Immature natural killer cell (primary cell): ENCODE results near the gene MICU1. TPM values are rescaled to one million over a fixed set of nuclear protein-coding genes. Genes with fewer than 3 reads are reported as not detected.
"Not testable (repeated sequence)": the region's sequence is repeated elsewhere in the genome, so short reads cannot be mapped to it uniquely, and the experiment has no call there.

ENCODE experiments used
- DNase-seq, 3 donors: peaks; one replicate each; pipeline ENCODE4 v3.0.0; 2022; ENCODE audit warnings: mixed read lengths in 1 of 3
- H3K27ac Mint-ChIP-seq, 6 donors: one replicate each; pipeline ENCODE4 v1.8.0; 2020; ENCODE audit warnings: mixed read lengths in 6 of 6, mild to moderate bottlenecking in 5 of 6, inconsistent platforms in 4 of 6, moderate library complexity in 3 of 6
- H3K27me3 Mint-ChIP-seq, 3 donors: one replicate each; pipeline ENCODE4 v1.8.0; 2020 to 2021; ENCODE audit warnings: low read depth in 3 of 3, mild to moderate bottlenecking in 3 of 3, mixed read lengths in 3 of 3, moderate library complexity in 3 of 3, inconsistent platforms in 1 of 3
- H3K36me3 Mint-ChIP-seq, 3 donors: one replicate each; pipeline ENCODE4 v1.8.0; 2020; ENCODE audit warnings: mixed read lengths in 3 of 3, inconsistent platforms in 2 of 3, mild to moderate bottlenecking in 2 of 3
- H3K4me1 Mint-ChIP-seq, 2 donors: one replicate each; pipeline ENCODE4 v1.8.0; 2020; ENCODE audit warnings: inconsistent platforms in 2 of 2, mild to moderate bottlenecking in 2 of 2, mixed read lengths in 2 of 2, moderate library complexity in 1 of 2
- H3K4me3 Mint-ChIP-seq, 5 donors: one replicate each; pipeline ENCODE4 v1.8.0; 2020; ENCODE audit warnings: mild to moderate bottlenecking in 5 of 5, mixed read lengths in 5 of 5, inconsistent platforms in 3 of 5, moderate library complexity in 3 of 5
- H3K9me3 Mint-ChIP-seq, 6 donors: one replicate each; pipeline ENCODE4 v1.8.0; 2020; ENCODE audit warnings: mild to moderate bottlenecking in 6 of 6, mixed read lengths in 6 of 6, inconsistent platforms in 4 of 6, moderate library complexity in 3 of 6
- polyA plus RNA-seq, 3 donors: library from polyadenylated mRNA; unstranded; fragments of 300-500 nt; fragmentation: Illumina TruSeq; gene quantifications; one replicate each; pipeline ENCODE4 v1.2.3, GENCODE V29; 2021

MICU1 gene
- polyA plus RNA-seq, 3 donors from 2014 or later, result 19.8 to 45.1 (median 21.2) TPM

- Mint-ChIP-seq H3K36me3 (peaks cover 0 to 5% (median 5%) of the 10 kb centered on the region in 3 donors), H3K4me1 (peaks cover 32 to 39% of the 10 kb centered on the region in 2 donors), H3K27ac (peak overlapping the region in 2 of 6 donors; percentile 26 to 58), H3K9me3 (peaks cover 0 to 1% (median 0%) of the 10 kb centered on the region in 6 donors), H3K4me3 (no peak overlapping the region), H3K27me3 (peaks cover 5 to 18% (median 9%) of the 10 kb centered on the region in 3 donors)
- no peak for DNase-seq
Observed at GRCh38 chr10:72356987-72357386, 268.9 kb downstream of the MICU1 start.

GRCh38 chr10:72356115-72356514 is 269.8 kb downstream of the MICU1 start:
- H3K27ac Mint-ChIP-seq, result peak overlapping the region in 5 of 6 donors; percentile 9 to 70 (median 15)
- H3K4me3 Mint-ChIP-seq, result peak overlapping the region; percentile 45 to 97 (median 64)
- H3K4me1 Mint-ChIP-seq, result peaks cover 39 to 48% of the 10 kb centered on the region in 2 donors

GRCh38 chr10:72355214-72355555 is 270.7 kb downstream of the MICU1 start:
- Mint-ChIP-seq H3K9me3 (peaks cover 0 to 1% (median 0%) of the 10 kb centered on the region in 6 donors), H3K4me1 (peaks cover 42 to 56% of the 10 kb centered on the region in 2 donors), H3K27me3 (peaks cover 7 to 16% (median 9%) of the 10 kb centered on the region in 3 donors), H3K4me3 (peak overlapping the region; percentile 94 to 98 (median 95)), H3K36me3 (peaks cover 4 to 11% (median 7%) of the 10 kb centered on the region in 3 donors), H3K27ac (peak overlapping the region; percentile 90 to 97 (median 95))
- no peak for DNase-seq

More at GRCh38 chr10:72356115-72356514, 269.8 kb downstream of the MICU1 start:
- peaks cover 7 to 14% (median 9%) of the 10 kb centered on the region in 3 donors for H3K27me3 Mint-ChIP-seq
- DNase-seq, result no peak
- H3K9me3 Mint-ChIP-seq, result peaks cover 0 to 1% (median 0%) of the 10 kb centered on the region in 6 donors
- peaks cover 0 to 7% (median 5%) of the 10 kb centered on the region in 3 donors for H3K36me3 Mint-ChIP-seq

- H3K9me3 Mint-ChIP-seq, result peaks cover 0 to 1% (median 0%) of the 10 kb centered on the region in 6 donors
- peak within 1 kb of the TSS; percentile 90 to 97 (median 95) for H3K27ac Mint-ChIP-seq
- peak within 1 kb of the TSS; percentile 94 to 98 (median 95) for H3K4me3 Mint-ChIP-seq
- H3K27me3 Mint-ChIP-seq, result peaks cover 7 to 16% (median 11%) of the 10 kb centered on the region in 3 donors
- peaks cover 7 to 11% (median 7%) of the 10 kb centered on the region in 3 donors for H3K36me3 Mint-ChIP-seq
- peaks cover 44 to 59% of the 10 kb centered on the region in 2 donors for H3K4me1 Mint-ChIP-seq
- DNase-seq, result peak; percentile 90 to 92 (median 91)
Observed at GRCh38 chr10:72354356-72355213, 271.3 kb downstream of the MICU1 start, which contains the start of gene DNAJB12. Gene DNAJB12, minus strand, starts transcription at chr10:72354919. Its CDS starts 22 bp downstream, at chr10:72354897.

GRCh38 chr10:72353965-72354355 is 271.9 kb downstream of the MICU1 start:
- Mint-ChIP-seq H3K27ac (peak overlapping the region; percentile 90 to 97 (median 95)), H3K4me1 (peaks cover 45 to 66% of the 10 kb centered on the region in 2 donors), H3K4me3 (peak overlapping the region; percentile 94 to 98 (median 95)), H3K9me3 (peaks cover 0 to 1% (median 0%) of the 10 kb centered on the region in 6 donors), H3K27me3 (peaks cover 7 to 16% (median 12%) of the 10 kb centered on the region in 3 donors), H3K36me3 (peaks cover 7 to 14% (median 14%) of the 10 kb centered on the region in 3 donors)
- no peak for DNase-seq

GRCh38 chr10:72353028-72353964 is 272.6 kb downstream of the MICU1 start:
- H3K27me3 Mint-ChIP-seq, result peaks cover 7 to 16% (median 13%) of the 10 kb centered on the region in 3 donors
- peaks cover 7 to 19% (median 14%) of the 10 kb centered on the region in 3 donors for H3K36me3 Mint-ChIP-seq
- peak overlapping the region; percentile 90 to 97 (median 95) for H3K27ac Mint-ChIP-seq
- peak overlapping the region; percentile 94 to 98 (median 95) for H3K4me3 Mint-ChIP-seq
- peaks cover 47 to 70% of the 10 kb centered on the region in 2 donors for H3K4me1 Mint-ChIP-seq
- no peak for DNase-seq
- H3K9me3 Mint-ChIP-seq, result peaks cover 0 to 1% (median 0%) of the 10 kb centered on the region in 6 donors

- DNase-seq, result no peak
- peaks cover 0 to 1% (median 0%) of the 10 kb centered on the region in 6 donors for H3K9me3 Mint-ChIP-seq
- peaks cover 7 to 14% (median 13%) of the 10 kb centered on the region in 3 donors for H3K27me3 Mint-ChIP-seq
- peak overlapping the region in 1 of 5 donors; percentile 44 for H3K4me3 Mint-ChIP-seq
- peak overlapping the region in 3 of 6 donors; percentile 11 to 60 (median 44) for H3K27ac Mint-ChIP-seq
- H3K36me3 Mint-ChIP-seq, result peaks cover 7 to 19% (median 14%) of the 10 kb centered on the region in 3 donors
- peaks cover 47 to 70% of the 10 kb centered on the region in 2 donors for H3K4me1 Mint-ChIP-seq
Observed at GRCh38 chr10:72351479-72351878, 274.4 kb downstream of the MICU1 start.

- peaks cover 43 to 63% of the 10 kb centered on the region in 2 donors for H3K4me1 Mint-ChIP-seq
- H3K4me3 Mint-ChIP-seq, result no peak overlapping the region
- H3K27ac Mint-ChIP-seq, result peak overlapping the region in 1 of 6 donors; percentile 44
Observed at GRCh38 chr10:72349438-72349837, 276.4 kb downstream of the MICU1 start.

GRCh38 chr10:72348282-72348681 is 277.6 kb downstream of the MICU1 start:
- Mint-ChIP-seq H3K36me3 (peaks cover 7 to 25% (median 14%) of the 10 kb centered on the region in 3 donors), H3K27ac (no peak overlapping the region), H3K27me3 (peaks cover 3 to 5% (median 3%) of the 10 kb centered on the region in 3 donors), H3K9me3 (no peaks in the 10 kb centered on the region), H3K4me3 (no peak overlapping the region), H3K4me1 (peaks cover 35 to 52% of the 10 kb centered on the region in 2 donors)
- DNase-seq, result no peak

More at GRCh38 chr10:72349438-72349837, 276.4 kb downstream of the MICU1 start:
- Mint-ChIP-seq H3K36me3 (peaks cover 7 to 19% (median 14%) of the 10 kb centered on the region in 3 donors), H3K9me3 (no peaks in the 10 kb centered on the region), H3K27me3 (peaks cover 5 to 7% (median 6%) of the 10 kb centered on the region in 3 donors)
- DNase-seq, result no peak

GRCh38 chr10:72346117-72346516 is 279.8 kb downstream of the MICU1 start:
- not testable (repeated sequence) for H3K27ac Mint-ChIP-seq, H3K4me3 Mint-ChIP-seq, H3K9me3 Mint-ChIP-seq, DNase-seq, H3K27me3 Mint-ChIP-seq
- Mint-ChIP-seq H3K4me1 (peaks cover 20 to 31% of the 10 kb centered on the region in 2 donors), H3K36me3 (peaks cover 0 to 34% (median 9%) of the 10 kb centered on the region in 3 donors)

GRCh38 chr10:72344932-72345331 is 280.9 kb downstream of the MICU1 start:
- Mint-ChIP-seq H3K27ac (peak overlapping the region in 2 of 6 donors; percentile 49 to 55), H3K4me1 (peaks cover 26 to 32% of the 10 kb centered on the region in 2 donors), H3K9me3 (no peaks in the 10 kb centered on the region), H3K36me3 (peaks cover 0 to 36% (median 3%) of the 10 kb centered on the region in 3 donors), H3K4me3 (no peak overlapping the region), H3K27me3 (peaks cover 0 to 4% (median 3%) of the 10 kb centered on the region in 3 donors)
- DNase-seq, result no peak

- peaks cover 18 to 22% of the 10 kb centered on the region in 2 donors for H3K4me1 Mint-ChIP-seq
- H3K9me3 Mint-ChIP-seq, result no peaks in the 10 kb centered on the region
- H3K27me3 Mint-ChIP-seq, result peaks cover 0 to 4% (median 0%) of the 10 kb centered on the region in 3 donors
- peaks cover 0 to 27% (median under 1%) of the 10 kb centered on the region in 3 donors for H3K36me3 Mint-ChIP-seq
- peak overlapping the region in 2 of 6 donors; percentile 34 to 45 for H3K27ac Mint-ChIP-seq
- DNase-seq, result no peak
- no peak overlapping the region for H3K4me3 Mint-ChIP-seq
Observed at GRCh38 chr10:72342911-72343310, 283.0 kb downstream of the MICU1 start.
